HG03095 (cell line): ENCODE results near the gene OS9.
"Not testable (repeated sequence)": the region's sequence is repeated elsewhere in the genome, so short reads cannot be mapped to it uniquely, and the experiment has no call there.

Experiments
- ATAC-seq: cut with Tn5 transposase; IDR thresholded peaks from one replicate; pipeline ENCODE4 v1.9.1; 2021; ENCODE audit warnings: moderate library complexity; ENCODE audit not compliant: unreplicated experiment

Gene OS9

DNA sequence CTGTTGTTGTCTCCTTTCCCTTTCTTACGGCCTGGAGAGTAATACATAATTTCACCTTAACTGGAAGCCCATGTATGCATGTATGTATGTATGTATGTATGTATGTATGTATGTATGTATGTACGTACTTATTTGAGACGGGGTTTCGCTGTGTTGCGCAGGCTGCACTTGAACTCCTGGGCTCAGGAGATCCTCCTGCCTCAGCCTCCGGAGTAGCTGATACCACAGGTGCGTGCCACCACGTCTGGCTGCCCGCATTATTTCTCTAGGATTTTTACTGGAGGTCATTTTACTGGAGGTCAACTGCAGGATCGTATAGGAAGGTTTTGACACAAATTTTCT, 644 bp upstream of the OS9 start:
- ATAC-seq: no peak

DNA sequence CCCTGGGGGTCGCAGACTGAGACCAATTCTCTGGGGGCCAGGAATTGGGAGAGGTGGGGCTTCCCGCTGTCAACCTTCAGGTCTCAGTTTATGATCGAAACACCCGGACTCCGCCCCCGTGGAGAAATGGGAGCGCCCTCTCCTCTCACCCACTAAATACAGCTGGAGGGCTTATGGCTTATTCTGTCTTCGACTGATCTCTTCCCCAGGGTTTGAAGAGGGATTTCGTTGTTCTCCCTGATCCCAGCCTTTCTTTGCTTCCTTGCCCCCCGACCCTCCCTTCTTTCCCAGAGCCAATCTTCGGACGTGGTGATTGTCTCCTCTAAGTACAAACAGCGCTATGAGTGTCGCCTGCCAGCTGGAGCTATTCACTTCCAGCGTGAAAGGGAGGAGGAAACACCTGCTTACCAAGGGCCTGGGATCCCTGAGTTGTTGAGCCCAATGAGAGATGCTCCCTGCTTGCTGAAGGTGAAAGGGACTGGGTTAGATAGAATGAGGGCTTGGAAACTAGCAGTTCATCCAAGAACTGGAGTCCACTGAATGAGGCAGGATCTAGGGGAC, 607 bp downstream of the OS9 start:
- no peak for ATAC-seq

DNA sequence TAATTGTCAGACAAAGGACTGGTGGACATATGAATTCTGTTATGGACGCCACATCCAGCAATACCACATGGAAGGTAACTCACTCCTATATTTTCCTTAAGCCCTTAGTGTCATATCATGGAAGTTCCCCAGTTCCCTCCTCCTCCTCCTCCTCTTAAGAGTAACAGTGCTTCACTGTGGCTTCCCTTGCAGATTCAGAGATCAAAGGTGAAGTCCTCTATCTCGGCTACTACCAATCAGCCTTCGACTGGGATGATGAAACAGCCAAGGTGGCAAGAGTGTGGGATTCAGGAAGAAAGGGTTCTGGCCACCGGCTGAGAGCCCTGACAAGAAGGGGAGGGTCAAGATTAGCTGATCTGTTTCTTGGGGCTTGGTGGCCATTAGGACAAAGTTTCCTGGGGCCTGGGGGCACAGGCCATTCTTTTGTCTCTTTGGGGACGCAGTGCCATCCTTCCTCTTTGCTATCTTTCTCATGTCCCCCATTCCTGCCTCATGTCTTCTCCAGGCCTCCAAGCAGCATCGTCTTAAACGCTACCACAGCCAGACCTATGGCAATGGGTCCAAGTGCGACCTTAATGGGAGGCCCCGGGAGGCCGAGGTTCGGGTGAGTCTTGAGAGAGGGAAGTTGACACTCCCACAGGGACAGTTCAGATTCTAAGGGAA, 2.0 kb downstream of the OS9 start:
- no peak for ATAC-seq

DNA sequence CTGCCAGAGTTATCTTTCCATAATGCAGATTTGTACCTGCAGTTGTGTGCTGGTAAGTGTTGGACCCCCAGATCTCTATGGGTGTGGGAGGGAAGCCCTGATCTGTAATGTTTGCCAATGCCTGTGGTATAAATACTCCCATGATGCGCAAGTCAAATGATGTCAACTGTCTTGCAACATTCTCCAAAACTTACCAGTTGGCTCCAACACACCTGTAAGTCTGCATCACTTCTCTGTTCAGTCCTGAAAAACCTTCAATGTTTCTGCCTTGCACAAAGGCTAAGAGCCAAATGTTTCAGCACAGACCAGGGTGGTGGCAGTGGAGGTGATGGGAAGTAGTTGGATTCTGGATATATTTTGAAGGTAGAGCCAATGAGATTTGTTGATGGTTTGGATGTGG, 3.1 kb downstream of the OS9 start:
- ATAC-seq: no peak

DNA sequence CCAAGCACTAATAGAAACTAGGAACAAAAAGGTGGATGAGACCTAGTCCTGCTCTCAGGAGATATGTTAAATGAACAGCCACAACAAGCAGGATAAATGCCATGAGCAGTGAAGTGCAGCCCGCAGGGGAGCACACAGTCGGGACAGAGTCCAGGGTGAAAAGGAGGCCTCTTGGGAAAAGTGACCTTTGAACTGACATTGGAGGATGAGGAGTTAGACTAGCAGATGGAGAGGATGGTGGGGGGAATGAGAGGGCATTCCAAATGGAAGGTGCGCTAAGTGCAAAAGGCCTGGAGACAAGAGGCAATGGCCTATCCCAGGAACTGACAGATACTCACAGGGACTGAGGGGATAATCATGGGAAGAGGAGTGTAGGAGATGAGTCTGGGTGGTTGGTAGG, 4.5 kb downstream of the OS9 start:
- no peak for ATAC-seq

DNA sequence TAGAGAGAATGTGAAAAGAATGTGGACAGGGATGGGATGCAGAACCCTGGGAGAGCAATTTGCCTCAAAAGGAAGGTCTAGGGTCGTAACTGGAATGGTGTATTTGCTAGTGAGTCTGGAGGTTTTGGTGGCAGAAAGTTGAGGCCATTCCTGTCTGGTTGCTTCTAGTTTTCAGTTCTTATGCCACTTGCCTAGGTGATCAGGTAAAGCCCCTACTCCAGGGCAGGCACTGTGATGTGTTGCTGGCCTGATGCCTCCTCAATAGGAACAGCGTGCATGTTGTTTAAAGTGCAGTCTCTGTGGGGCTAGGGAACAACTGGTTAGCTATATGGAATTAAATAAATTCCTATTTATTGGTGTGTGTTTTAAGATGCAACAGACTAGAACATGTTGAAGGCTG, 6.4 kb downstream of the OS9 start:
- ATAC-seq: no peak

DNA sequence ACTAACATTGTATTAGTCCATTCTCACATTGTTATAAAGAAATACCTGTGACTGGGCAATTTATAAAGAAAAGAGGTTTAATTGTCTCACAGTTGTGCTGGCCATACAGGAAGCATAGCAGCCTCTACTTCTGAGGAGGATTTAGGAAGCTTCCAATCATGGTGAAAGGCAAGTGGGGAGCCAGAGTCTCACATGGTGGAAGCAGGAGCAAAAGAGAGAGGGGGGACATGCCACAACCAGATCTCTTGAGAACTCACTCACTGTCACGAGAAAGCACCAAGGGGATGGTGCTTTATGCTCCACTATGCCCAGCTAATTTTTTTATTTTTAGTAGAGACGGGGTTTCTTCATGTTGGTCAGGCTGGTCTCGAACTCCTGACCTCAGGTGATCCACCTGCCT, 13.3 kb downstream of the OS9 start:
- no peak for ATAC-seq

DNA sequence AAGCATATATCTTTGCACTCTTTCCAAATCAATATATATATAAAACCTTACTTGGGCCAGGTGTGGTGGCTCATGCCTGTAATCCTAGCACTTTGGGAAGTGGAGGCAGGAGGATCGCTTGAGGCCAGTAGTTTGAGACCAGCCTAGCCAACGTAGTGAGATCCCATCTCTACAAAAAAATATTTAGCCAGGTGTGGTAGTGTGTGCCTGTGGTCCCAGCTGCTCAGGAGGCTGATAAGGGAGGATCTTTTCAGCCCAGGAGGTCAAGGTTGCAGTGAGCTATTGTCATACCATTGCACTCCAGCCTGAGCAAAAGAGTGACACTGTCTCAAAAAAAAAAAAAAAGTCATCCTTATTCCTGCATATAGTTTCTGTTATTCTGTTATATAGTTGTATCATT, 14.4 kb downstream of the OS9 start:
- no peak for ATAC-seq

DNA sequence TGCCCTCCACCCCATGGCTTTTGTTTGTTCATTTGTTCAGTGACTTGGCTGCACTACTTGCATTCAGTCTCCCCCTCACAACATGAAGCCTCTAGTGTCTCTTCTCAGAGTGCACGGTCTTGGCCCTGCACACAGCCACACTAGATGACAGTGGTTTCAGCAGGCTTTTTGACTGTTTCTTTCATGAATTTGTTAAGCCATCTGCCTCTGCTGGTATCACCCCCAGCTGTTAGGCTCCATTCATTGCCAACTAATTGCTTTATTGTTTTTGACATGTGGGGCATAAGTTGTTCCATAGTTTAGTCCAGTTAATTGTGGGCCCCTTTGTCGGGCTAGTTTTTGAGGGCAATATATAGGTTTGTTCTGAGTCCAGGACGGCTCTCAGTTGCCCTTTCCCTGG, 18.8 kb downstream of the OS9 start:
- no peak for ATAC-seq

DNA sequence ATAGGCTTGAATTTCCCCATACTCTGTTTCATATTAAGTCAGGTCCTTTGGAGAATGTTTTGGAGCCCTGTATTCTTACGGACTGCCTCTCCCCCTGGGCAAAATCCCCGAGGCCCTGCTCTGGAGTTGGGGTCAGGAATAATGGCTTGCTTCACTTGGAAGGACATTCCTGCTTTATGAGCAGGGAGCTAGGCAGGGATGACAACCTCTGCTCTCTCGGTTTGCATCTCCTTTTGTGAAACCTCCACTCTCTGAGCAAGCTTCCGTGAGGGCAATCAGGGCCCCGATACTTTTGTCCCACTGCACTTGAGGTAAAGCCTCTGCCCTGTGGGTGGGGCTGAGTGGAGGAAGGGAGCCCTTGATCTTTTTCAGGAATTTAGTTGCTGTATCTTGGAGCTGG, 19.3 kb downstream of the OS9 start:
- no peak for ATAC-seq

DNA sequence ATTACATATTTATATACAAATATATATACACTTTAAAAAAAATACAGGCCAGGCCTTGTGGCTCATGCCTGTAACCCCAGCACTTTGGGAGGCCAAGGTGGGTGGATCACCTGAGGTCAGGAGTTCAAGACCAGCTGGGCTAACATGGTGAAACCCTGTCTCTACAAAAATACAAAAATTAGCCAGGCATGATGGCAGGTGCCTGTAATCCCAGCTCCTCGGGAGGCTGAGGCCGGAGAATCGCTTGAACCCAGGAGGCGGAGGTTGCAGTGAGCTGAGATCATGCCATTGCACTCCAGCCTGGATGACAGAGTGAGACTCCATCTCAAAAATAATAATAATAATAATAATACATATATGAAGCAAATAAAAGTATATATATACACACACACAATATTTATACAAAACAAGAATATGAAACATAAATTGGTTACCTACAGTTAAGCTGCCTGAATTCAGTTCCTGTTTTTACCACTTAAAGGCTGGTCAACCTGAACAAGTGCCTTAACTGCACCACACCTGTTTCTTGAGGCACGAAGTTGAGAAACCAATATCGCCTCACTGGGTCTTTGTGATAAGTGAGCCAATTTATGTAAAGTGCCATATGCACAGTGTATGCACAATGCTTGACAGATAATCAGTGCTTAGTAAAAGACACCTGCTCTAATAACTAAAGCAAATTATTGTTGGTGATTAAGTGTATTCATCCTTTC, 21.3 kb downstream of the OS9 start:
- ATAC-seq: not testable (repeated sequence)

DNA sequence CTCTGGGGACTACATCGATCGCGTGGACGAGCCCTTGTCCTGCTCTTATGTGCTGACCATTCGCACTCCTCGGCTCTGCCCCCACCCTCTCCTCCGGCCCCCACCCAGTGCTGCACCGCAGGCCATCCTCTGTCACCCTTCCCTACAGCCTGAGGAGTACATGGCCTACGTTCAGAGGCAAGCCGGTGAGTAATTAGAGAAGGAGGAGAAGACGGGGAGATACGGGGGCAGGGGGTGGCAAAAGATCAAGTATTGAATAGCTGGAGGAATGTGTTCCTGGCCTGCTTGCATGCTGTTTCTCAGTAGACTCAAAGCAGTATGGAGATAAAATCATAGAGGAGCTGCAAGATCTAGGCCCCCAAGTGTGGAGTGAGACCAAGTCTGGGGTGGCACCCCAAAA, 21.9 kb downstream of the OS9 start:
- ATAC-seq: no peak

DNA sequence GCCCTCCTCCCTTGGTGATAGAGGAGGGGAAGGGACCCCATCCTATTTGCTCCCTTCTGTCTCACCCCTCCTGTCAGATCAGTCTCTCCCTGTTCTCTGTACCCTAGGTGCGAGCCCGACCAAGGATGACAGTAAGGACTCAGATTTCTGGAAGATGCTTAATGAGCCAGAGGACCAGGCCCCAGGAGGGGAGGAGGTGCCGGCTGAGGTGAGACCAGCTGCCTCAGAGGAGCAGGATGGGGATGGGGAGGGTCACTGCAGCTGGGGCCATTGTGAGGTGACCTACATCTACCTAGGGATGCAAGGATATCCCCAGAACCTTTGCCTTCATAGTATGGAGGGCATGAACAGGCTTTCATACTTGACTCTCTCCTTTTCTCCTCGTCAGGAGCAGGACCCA, 22.4 kb downstream of the OS9 start:
- ATAC-seq: no peak

DNA sequence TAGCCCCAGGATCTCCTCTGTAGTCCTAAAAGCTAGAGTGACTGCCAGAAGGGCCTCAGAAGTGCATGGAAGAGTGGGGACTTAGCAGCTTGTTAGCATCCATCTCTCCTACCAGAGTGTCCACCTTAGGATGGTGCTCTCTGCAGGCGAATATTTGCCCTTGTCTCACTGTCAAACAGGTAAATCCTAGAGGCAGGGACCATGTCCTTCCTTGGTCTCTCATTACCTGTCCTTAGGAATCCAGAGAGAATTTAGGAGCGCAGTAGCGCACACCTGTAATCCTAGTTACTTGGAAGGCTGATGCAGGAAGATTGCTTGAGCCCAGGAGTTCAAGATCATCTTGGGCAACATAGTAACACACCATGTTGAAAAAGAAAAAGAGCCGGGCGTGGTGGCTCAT, 23.2 kb downstream of the OS9 start:
- ATAC-seq: no peak

DNA sequence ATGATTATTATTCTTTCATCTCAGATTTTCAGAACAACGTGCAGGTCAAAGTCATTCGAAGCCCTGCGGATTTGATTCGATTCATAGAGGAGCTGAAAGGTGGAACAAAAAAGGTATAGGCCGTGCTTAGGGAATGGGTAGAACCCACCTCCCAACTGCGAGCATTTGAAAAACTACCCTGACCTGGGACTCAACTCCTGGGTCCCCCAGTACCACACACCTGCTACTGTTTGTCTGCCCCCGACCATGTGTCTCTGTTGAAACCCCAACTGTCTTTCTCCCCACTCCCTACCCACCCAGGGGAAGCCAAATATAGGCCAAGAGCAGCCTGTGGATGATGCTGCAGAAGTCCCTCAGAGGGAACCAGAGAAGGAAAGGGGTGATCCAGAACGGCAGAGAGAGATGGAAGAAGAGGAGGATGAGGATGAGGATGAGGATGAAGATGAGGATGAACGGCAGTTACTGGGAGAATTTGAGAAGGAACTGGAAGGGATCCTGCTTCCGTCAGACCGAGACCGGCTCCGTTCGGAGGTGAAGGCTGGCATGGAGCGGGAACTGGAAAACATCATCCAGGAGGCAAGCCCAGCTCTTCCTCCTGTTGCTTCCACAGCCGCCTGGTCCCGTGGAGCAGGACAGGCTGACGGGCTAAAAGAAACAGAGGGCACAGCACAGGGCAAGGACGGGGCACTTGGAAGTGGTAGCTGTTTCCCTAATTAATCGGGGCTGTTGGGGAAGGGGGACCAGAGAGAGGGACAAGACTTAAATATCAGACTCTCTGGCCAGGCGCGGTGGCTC, 24.1 kb downstream of the OS9 start:
- no peak for ATAC-seq

DNA sequence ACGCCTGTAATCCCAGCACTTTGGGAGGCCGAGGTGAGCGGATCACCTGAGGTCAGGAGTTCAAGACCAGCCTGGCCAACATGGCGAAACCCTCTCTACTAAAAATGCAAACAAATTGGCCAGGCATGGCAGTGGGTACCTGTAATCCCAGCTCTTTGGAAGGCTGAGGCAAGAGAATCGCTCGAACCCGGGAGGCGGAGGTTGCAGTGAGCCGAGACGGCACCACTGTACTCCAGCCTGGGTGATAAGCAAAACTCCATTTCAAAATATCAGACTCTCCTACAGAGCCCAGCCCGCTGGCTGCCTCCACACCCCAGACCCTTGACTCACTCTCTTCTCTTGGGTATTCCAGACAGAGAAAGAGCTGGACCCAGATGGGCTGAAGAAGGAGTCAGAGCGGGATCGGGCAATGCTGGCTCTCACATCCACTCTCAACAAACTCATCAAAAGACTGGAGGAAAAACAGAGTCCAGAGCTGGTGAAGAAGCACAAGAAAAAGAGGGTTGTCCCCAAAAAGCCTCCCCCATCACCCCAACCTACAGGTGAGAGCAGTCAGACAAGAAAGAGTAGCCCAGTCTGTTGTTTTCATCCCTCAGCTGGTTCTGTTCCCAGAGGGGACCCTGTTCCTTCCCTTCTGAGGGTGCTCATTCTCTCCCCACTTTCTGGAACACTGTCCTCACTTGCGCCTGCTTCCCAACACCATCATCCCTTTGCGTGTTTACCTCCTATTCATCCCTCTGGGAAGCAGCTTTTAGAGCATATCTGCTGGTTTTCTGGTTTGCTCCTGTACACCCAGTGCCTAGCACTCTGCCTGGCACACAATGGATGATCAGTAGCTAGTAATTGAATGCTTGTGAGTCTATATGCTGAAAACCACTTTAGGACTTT, 25.0 kb downstream of the OS9 start:
- ATAC-seq: no peak

DNA sequence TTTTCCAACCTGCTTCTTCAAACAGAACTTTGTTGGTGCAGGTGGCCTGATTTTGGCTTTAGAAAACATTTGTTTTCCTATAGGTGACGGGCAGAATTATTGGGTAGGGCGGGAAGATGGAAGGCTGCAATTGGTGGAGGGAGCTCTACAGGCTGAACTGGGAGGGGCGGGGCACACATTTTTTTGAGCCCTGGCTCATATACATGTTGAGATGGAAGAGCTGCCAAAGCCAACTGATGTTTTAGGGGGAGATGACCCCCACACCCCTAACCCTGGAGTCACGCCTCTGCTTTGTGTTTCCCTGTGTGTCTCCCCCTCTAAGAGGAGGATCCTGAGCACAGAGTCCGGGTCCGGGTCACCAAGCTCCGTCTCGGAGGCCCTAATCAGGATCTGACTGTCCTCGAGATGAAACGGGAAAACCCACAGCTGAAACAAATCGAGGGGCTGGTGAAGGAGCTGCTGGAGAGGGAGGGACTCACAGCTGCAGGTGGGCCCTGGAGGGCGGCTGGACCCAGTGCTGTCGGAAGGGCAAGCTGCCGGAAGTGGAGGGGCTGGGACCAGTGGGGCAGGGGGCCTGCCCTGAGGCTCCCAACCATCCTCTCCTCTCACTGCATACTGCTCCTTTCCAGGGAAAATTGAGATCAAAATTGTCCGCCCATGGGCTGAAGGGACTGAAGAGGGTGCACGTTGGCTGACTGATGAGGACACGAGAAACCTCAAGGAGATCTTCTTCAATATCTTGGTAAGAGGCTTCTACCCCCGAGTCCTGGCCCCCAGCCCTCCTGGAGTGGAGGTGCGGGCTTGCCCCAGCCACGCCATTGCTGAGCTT, 26.1 kb downstream of the OS9 start:
- ATAC-seq: no peak

DNA sequence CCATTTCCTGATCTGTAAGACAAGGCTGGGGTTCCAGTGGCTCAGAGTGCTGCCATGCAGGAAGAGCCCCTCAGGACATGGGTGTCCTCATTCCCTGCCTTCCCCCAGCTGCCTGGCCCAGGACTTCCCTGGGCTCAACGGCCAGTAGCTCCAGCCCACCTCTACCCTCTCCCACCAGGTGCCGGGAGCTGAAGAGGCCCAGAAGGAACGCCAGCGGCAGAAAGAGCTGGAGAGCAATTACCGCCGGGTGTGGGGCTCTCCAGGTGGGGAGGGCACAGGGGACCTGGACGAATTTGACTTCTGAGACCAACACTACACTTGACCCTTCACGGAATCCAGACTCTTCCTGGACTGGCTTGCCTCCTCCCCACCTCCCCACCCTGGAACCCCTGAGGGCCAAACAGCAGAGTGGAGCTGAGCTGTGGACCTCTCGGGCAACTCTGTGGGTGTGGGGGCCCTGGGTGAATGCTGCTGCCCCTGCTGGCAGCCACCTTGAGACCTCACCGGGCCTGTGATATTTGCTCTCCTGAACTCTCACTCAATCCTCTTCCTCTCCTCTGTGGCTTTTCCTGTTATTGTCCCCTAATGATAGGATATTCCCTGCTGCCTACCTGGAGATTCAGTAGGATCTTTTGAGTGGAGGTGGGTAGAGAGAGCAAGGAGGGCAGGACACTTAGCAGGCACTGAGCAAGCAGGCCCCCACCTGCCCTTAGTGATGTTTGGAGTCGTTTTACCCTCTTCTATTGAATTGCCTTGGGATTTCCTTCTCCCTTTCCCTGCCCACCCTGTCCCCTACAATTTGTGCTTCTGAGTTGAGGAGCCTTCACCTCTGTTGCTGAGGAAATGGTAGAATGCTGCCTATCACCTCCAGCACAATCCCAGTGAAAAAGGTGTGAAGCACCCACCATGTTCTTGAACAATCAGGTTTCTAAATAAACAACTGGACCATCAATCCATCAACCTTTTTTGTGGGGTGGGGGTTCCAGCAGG, 27.0 kb downstream of the OS9 start:
- ATAC-seq: no peak
